HepG2 (cell line): Measurements from ENCODE around the gene HSPE1. TPM values are rescaled to one million over a fixed set of nuclear protein-coding genes. Genes with fewer than 3 reads are reported as not detected.

Source experiments
- ASH2L ChIP-seq: fragments of 300-600, 200-600 bp; sonication (generic); IDR thresholded peaks from 2 replicates; pipeline ENCODE4 v1.7.0; 2017; ENCODE audit warnings: low read depth, mild to moderate bottlenecking, moderate library complexity, mixed read lengths, low read length; ENCODE audit not compliant: insufficient read length
- KDM1A ChIP-seq: IDR thresholded peaks from 2 replicates; pipeline ENCODE4 v1.6.1; 2016; ENCODE audit warnings: missing compliant biosample characterization
- MLXIP ChIP-seq: sonication (generic); formaldehyde crosslinking; IDR thresholded peaks from 2 replicates; pipeline ENCODE4 v1.9.0; 2021; ENCODE audit warnings: missing genetic modification reagents, borderline replicate concordance
- MXD4 ChIP-seq: IDR thresholded peaks from 2 replicates; pipeline ENCODE4 v1.6.1; 2016; ENCODE audit warnings: mild to moderate bottlenecking, missing biosample characterization, missing genetic modification reagents
- NFKBIZ ChIP-seq: IDR thresholded peaks from 2 replicates; pipeline ENCODE4 v1.6.1; 2018; ENCODE audit warnings: missing genetic modification reagents, missing compliant biosample characterization
- THAP9 ChIP-seq: sonication (generic); formaldehyde crosslinking; IDR thresholded peaks from 2 replicates; pipeline ENCODE4; 2020; ENCODE audit warnings: missing genetic modification reagents, mild to moderate bottlenecking, borderline replicate concordance
- ZBTB7A ChIP-seq: sonication (generic); formaldehyde crosslinking; IDR thresholded peaks from 2 replicates; pipeline ENCODE4 v1.8.0; 2022; ENCODE audit warnings: mild to moderate bottlenecking, missing genetic modification reagents
- ZC3H13 ChIP-seq: sonication (generic); formaldehyde crosslinking; IDR thresholded peaks from 2 replicates; pipeline ENCODE4 v1.8.1; 2023; ENCODE audit warnings: mild to moderate bottlenecking, missing genetic modification reagents, moderate library complexity
- ZNF460 ChIP-seq: sonication (generic); formaldehyde crosslinking; IDR thresholded peaks from 2 replicates; pipeline ENCODE4 v1.5.1; 2020; ENCODE audit warnings: missing genetic modification reagents, mild to moderate bottlenecking, borderline replicate concordance
- ZNF878 ChIP-seq: sonication (generic); formaldehyde crosslinking; IDR thresholded peaks from 2 replicates; pipeline ENCODE4 v1.8.1; 2023; ENCODE audit warnings: mild to moderate bottlenecking, missing genetic modification reagents, moderate library complexity
- polyA plus RNA-seq, 8 experiments: library from polyadenylated mRNA; depleted of rRNA in 3 of 8; stranded (reverse) in 7 of 8; unstranded in 1 of 8; fragments of >200 nt; fragmentation: Illumina TruSeq in 4 of 8; extraction: Trizol in 4 of 8; gene quantifications; 2 replicates each; pipeline versions ENCODE4 v1.2.1 to v1.2.3, GENCODE V29; 2011 to 2016; ENCODE audit warnings: low read depth in 4 of 8, missing spikeins in 1 of 8, mixed read lengths in 1 of 8; ENCODE audit not compliant: insufficient read depth in 1 of 8
- total RNA-seq, 5 experiments: library from RNA; depleted of rRNA; stranded (reverse); fragments of >200 nt; fragmentation: Illumina TruSeq; extraction: Trizol; gene quantifications; 2 replicates each; pipeline ENCODE4 v1.2.3, GENCODE V29; 2016; ENCODE audit warnings: low read depth in 1 of 5
- TF ChIP-seq, protein P1 (sequence below): sonication (generic); formaldehyde crosslinking; IDR thresholded peaks from 2 replicates; pipeline ENCODE4 v1.4.0; 2020; ENCODE audit warnings: missing genetic modification reagents, borderline replicate concordance
- TF ChIP-seq, protein P2 (sequence below): sonication (generic); formaldehyde crosslinking; IDR thresholded peaks from 2 replicates; pipeline ENCODE4 v1.8.1; 2023; ENCODE audit warnings: mild to moderate bottlenecking, missing genetic modification reagents, borderline replicate concordance
- TF ChIP-seq, protein P3 (sequence below): IDR thresholded peaks from 2 replicates; pipeline ENCODE4 v1.6.1; 2016

HSPE1 gene
- total and polyA plus RNA-seq, 2 of the 13 experiments (the other 11 are each of a cell fraction or from before 2014, with no cell fraction given) = 244 to 823 TPM

DNA sequence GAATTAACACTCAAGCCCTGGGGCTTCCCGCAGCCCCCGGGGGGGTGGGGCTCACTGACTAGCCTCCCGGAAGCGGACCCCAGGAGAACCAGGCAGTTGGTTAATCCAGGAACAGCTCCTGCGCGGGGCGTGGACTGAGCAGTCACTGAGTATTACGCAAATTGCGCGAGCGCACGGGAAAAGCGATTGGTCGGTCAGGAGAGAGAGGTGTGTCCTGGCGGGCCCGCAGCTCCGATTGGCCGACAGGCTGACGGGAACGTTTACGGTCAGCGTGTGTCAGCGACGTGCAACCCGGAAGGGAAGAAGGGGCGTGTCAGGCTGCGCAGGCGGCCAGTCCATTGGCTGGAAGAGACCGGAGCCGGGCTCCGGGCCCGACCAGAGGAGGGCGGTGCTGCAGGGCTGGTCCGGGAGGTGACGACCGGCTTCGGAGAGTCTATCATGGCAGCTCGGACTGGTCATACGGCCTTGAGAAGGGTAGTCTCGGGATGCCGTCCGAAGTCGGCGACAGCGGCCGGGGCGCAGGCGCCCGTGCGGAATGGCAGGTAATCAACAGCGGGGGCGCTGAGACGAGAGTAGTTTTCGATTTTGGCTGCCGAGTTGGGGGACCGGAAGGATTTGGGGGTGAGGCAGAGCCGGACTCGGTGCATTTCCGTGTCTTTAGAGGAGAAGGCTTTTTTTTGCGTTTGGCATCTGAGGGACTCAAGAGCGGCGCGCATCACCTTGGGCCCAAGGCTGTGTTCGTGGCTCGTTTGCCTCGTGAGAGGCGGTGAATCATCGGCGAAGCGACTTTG, 46.9 kb upstream of the HSPE1 start, which contains the start of gene COQ10B (continued):
- TF ChIP-seq MXD4 (CRISPR knock-in tag) (no peak; the same call in 1 of the 2 replicates), ZNF878 (CRISPR knock-in tag) (peak; percentile 61; the same call in 1 of the 2 replicates), KDM1A (CRISPR knock-in tag) (no peak), ZBTB7A (CRISPR knock-in tag) (no peak), ASH2L (peak; percentile 98), THAP9 (CRISPR knock-in tag) (peak; percentile 95), NFKBIZ (CRISPR knock-in tag) (no peak), MLXIP (no peak), ZC3H13 (CRISPR knock-in tag) (no peak; the same call in none of the 2 replicates), ZNF460 (CRISPR knock-in tag) (peak; percentile 13; the same call in 1 of the 2 replicates)
- TF ChIP-seq, protein P1, sequence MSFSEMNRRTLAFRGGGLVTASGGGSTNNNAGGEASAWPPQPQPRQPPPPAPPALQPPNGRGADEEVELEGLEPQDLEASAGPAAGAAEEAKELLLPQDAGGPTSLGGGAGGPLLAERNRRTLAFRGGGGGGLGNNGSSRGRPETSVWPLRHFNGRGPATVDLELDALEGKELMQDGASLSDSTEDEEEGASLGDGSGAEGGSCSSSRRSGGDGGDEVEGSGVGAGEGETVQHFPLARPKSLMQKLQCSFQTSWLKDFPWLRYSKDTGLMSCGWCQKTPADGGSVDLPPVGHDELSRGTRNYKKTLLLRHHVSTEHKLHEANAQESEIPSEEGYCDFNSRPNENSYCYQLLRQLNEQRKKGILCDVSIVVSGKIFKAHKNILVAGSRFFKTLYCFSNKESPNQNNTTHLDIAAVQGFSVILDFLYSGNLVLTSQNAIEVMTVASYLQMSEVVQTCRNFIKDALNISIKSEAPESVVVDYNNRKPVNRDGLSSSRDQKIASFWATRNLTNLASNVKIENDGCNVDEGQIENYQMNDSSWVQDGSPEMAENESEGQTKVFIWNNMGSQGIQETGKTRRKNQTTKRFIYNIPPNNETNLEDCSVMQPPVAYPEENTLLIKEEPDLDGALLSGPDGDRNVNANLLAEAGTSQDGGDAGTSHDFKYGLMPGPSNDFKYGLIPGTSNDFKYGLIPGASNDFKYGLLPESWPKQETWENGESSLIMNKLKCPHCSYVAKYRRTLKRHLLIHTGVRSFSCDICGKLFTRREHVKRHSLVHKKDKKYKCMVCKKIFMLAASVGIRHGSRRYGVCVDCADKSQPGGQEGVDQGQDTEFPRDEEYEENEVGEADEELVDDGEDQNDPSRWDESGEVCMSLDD (CRISPR knock-in tag) = peak; percentile 44; the same call in 1 of the 2 replicates
- TF ChIP-seq, protein P2, sequence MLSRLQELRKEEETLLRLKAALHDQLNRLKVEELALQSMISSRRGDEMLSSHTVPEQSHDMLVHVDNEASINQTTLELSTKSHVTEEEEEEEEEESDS (CRISPR knock-in tag) = no peak
- TF ChIP-seq, protein P3, sequence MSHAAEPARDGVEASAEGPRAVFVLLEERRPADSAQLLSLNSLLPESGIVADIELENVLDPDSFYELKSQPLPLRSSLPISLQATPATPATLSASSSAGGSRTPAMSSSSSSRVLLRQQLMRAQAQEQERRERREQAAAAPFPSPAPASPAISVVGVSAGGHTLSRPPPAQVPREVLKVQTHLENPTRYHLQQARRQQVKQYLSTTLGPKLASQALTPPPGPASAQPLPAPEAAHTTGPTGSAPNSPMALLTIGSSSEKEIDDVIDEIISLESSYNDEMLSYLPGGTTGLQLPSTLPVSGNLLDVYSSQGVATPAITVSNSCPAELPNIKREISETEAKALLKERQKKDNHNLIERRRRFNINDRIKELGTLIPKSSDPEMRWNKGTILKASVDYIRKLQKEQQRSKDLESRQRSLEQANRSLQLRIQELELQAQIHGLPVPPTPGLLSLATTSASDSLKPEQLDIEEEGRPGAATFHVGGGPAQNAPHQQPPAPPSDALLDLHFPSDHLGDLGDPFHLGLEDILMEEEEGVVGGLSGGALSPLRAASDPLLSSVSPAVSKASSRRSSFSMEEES (CRISPR knock-in tag) = peak; percentile 72
